SK-N-SH treated with all-trans-retinoic acid at 6 μM for 48 hours (cell line): ENCODE data around the gene CRYL1.

Experiments
- ATAC-seq: fragments of 200-7000 bp; cut with Tn5 transposase; 3 replicates; pipeline ENCODE4 v1.9.1; 2020; ENCODE audit warnings: mild to moderate bottlenecking, moderate library complexity
- ARNTL ChIP-seq: fragments of 450-650 bp; formaldehyde crosslinking; IDR thresholded peaks from 2 replicates; pipeline ENCODE4 v1.5.0; 2020; ENCODE audit warnings: low read depth, mild to moderate bottlenecking, moderate library complexity, borderline replicate concordance
- BACH2 ChIP-seq: fragments of 250-450 bp; sonication (Bioruptor Pico); IDR thresholded peaks from 2 replicates; pipeline ENCODE4 v1.9.0; 2021; ENCODE audit warnings: mild to moderate bottlenecking, borderline replicate concordance
- CREB5 ChIP-seq: fragments of 250-450 bp; sonication (Bioruptor Pico); IDR thresholded peaks from 2 replicates; pipeline ENCODE4 v1.5.1; 2020; ENCODE audit warnings: low read depth, mild to moderate bottlenecking, moderate library complexity
- CSDC2 ChIP-seq: fragments of 250-450 bp; sonication (Bioruptor Pico); IDR thresholded peaks from 2 replicates; pipeline ENCODE4 v1.5.0; 2020; ENCODE audit warnings: mild to moderate bottlenecking, moderate library complexity
- CSRNP3 ChIP-seq: fragments of 250-450 bp; sonication (Bioruptor Pico); IDR thresholded peaks from 2 replicates; pipeline ENCODE4 v1.5.1; 2021; ENCODE audit warnings: mild to moderate bottlenecking, moderate library complexity
- ESRRG ChIP-seq: fragments of 250-450 bp; sonication (Bioruptor Pico); IDR thresholded peaks from 2 replicates; pipeline ENCODE4 v1.6.1; 2021; ENCODE audit warnings: mild to moderate bottlenecking
- GLIS3 ChIP-seq: fragments of 250-450 bp; sonication (Bioruptor Pico); IDR thresholded peaks from 2 replicates; pipeline ENCODE4 v1.5.0; 2020; ENCODE audit warnings: mild to moderate bottlenecking, moderate library complexity
- ISL1 ChIP-seq: fragments of 250-450 bp; sonication (Bioruptor Pico); IDR thresholded peaks from 2 replicates; pipeline ENCODE4 v2.1.2; 2022; ENCODE audit warnings: mild to moderate bottlenecking, moderate library complexity
- OSR1 ChIP-seq: fragments of 250-450 bp; sonication (Bioruptor Pico); IDR thresholded peaks from 2 replicates; pipeline ENCODE4 v1.8.0; 2022; ENCODE audit warnings: moderate library complexity, mild to moderate bottlenecking, inconsistent platforms
- PATZ1 ChIP-seq: fragments of 250-450 bp; sonication (Bioruptor Pico); IDR thresholded peaks from 2 replicates; pipeline ENCODE4 v1.8.0; 2020; ENCODE audit warnings: mild to moderate bottlenecking, moderate library complexity, borderline replicate concordance
- POU6F1 ChIP-seq: fragments of 250-450 bp; sonication (Bioruptor Pico); IDR thresholded peaks from 2 replicates; pipeline ENCODE4 v1.8.0; 2021; ENCODE audit warnings: low read depth, mild to moderate bottlenecking, moderate library complexity, borderline replicate concordance
- PPARA ChIP-seq: fragments of 250-450 bp; sonication (Bioruptor Pico); IDR thresholded peaks from 2 replicates; pipeline ENCODE4 v1.5.0; 2020; ENCODE audit warnings: mild to moderate bottlenecking, borderline replicate concordance
- RARB ChIP-seq: fragments of 250-450 bp; sonication (Bioruptor Pico); IDR thresholded peaks from 2 replicates; pipeline ENCODE4 v1.8.0; 2021; ENCODE audit warnings: mild to moderate bottlenecking, moderate library complexity
- SNAI2 ChIP-seq: fragments of 250-450 bp; sonication (Bioruptor Pico); IDR thresholded peaks from 2 replicates; pipeline ENCODE4 v1.5.0; 2020; ENCODE audit warnings: mild to moderate bottlenecking, moderate library complexity
- TCF4 ChIP-seq: fragments of 250-450 bp; sonication (Bioruptor Pico); IDR thresholded peaks from 2 replicates; pipeline ENCODE4 v1.8.0; 2021; ENCODE audit warnings: mild to moderate bottlenecking, moderate library complexity, borderline replicate concordance
- TOX ChIP-seq: fragments of 250-450 bp; sonication (Bioruptor Pico); IDR thresholded peaks from 2 replicates; pipeline ENCODE4 v1.8.0; 2021; ENCODE audit warnings: mild to moderate bottlenecking, moderate library complexity, borderline replicate concordance
- TSHZ2 ChIP-seq: fragments of 250-450 bp; sonication (Bioruptor Pico); IDR thresholded peaks from 2 replicates; pipeline ENCODE4 v1.5.0; 2020; ENCODE audit warnings: mild to moderate bottlenecking, moderate library complexity
- ZC3H10 ChIP-seq: fragments of 250-450 bp; sonication (Bioruptor Pico); IDR thresholded peaks from 2 replicates; pipeline ENCODE4 v1.5.1; 2021; ENCODE audit warnings: mild to moderate bottlenecking, moderate library complexity
- ZFP3 ChIP-seq: fragments of 250-450 bp; sonication (Bioruptor Pico); IDR thresholded peaks from 2 replicates; pipeline ENCODE4 v1.5.0; 2020; ENCODE audit warnings: mild to moderate bottlenecking, moderate library complexity
- ZFP30 ChIP-seq: fragments of 450-650 bp; formaldehyde crosslinking; IDR thresholded peaks from 2 replicates; pipeline ENCODE4 v1.5.0; 2022; ENCODE audit warnings: mild to moderate bottlenecking, moderate library complexity
- ZNF565 ChIP-seq: fragments of 450-650 bp; formaldehyde crosslinking; conservative IDR thresholded peaks from 2 replicates; pipeline ENCODE4 v1.5.0; 2020; ENCODE audit warnings: low read depth, mild to moderate bottlenecking, moderate library complexity
- ZNF70 ChIP-seq: fragments of 450-650 bp; formaldehyde crosslinking; IDR thresholded peaks from 2 replicates; pipeline ENCODE4 v1.5.0; 2020; ENCODE audit warnings: mild to moderate bottlenecking, moderate library complexity
- ZNF8 ChIP-seq: fragments of 450-650 bp; formaldehyde crosslinking; IDR thresholded peaks from 2 replicates; pipeline ENCODE4 v1.5.0; 2020; ENCODE audit warnings: mild to moderate bottlenecking, moderate library complexity

Gene CRYL1

GRCh38 chr13:20405691-20406090 is 120.0 kb downstream of the CRYL1 start:
- ATAC-seq: no peak
- TF ChIP-seq CSRNP3 (CRISPR knock-in tag) (no peak), OSR1 (CRISPR knock-in tag) (no peak), TSHZ2 (CRISPR knock-in tag) (no peak), ZFP30 (CRISPR knock-in tag) (no peak), ARNTL (CRISPR knock-in tag) (no peak), SNAI2 (CRISPR knock-in tag) (no peak), POU6F1 (CRISPR knock-in tag) (no peak), PATZ1 (no peak), ZNF8 (CRISPR knock-in tag) (no peak), GLIS3 (no peak), TCF4 (CRISPR knock-in tag) (no peak), ZC3H10 (CRISPR knock-in tag) (no peak), ZFP3 (CRISPR knock-in tag) (no peak), CSDC2 (no peak), TOX (no peak), PPARA (no peak), ZNF70 (CRISPR knock-in tag) (no peak), BACH2 (CRISPR knock-in tag) (no peak), ESRRG (CRISPR knock-in tag) (no peak)

GRCh38 chr13:20404488-20405222 is 121.0 kb downstream of the CRYL1 start:
- ATAC-seq: no peak
- TF ChIP-seq ZNF8 (CRISPR knock-in tag): no peak
- TF ChIP-seq BACH2 (CRISPR knock-in tag): no peak
- no peak for TF ChIP-seq RARB (CRISPR knock-in tag)
- no peak for TF ChIP-seq ZNF565 (CRISPR knock-in tag)
- no peak for TF ChIP-seq TOX
- no peak for TF ChIP-seq GLIS3
- no peak for TF ChIP-seq TSHZ2 (CRISPR knock-in tag)
- TF ChIP-seq ZFP30 (CRISPR knock-in tag): no peak
- no peak for TF ChIP-seq OSR1 (CRISPR knock-in tag)
- no peak for TF ChIP-seq ISL1 (CRISPR knock-in tag)
- no peak for TF ChIP-seq ESRRG (CRISPR knock-in tag)
- no peak for TF ChIP-seq CSDC2
- no peak for TF ChIP-seq ZC3H10 (CRISPR knock-in tag)
- no peak for TF ChIP-seq PATZ1
- no peak for TF ChIP-seq ARNTL (CRISPR knock-in tag)
- TF ChIP-seq CREB5 (CRISPR knock-in tag): no peak
- TF ChIP-seq POU6F1 (CRISPR knock-in tag): no peak
- TF ChIP-seq ZNF70 (CRISPR knock-in tag): no peak
